NCI-H1930 (cell line): ENCODE measurements around the gene PROK1.
"Not testable (repeated sequence)": the region's sequence is repeated elsewhere in the genome, so short reads cannot be mapped to it uniquely, and the experiment has no call there.

Source experiments
- DNase-seq, 2 experiments: peaks; one replicate each; lab custom pipeline; 2025; lab: John Stamatoyannopoulos, UW

The PROK1 gene

DNA sequence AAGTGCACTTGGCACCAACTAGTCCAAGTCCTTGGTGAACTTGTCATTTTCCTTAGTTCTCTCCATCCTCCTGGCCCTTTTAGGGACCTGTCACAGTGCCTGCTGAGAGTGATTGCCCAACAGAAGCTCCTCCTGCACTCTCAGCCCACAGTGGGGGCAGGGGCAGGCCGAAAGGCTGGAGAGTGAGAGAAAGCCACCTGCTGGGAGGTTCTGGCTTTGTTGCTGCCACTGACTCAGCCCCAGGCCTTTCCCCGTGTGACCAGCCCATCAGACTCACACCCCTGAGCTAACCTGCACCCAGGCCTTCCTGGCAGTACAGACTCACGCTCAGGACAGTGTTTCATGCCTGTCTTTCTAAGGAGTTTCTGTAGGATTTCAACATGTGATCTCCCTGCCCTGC is 17.1 kb upstream of the PROK1 start:
- no peak for DNase-seq

- DNase-seq, result no peak
Observed at GRCh38 chr1:110434946-110435345, 16.0 kb upstream of the PROK1 start.

DNA sequence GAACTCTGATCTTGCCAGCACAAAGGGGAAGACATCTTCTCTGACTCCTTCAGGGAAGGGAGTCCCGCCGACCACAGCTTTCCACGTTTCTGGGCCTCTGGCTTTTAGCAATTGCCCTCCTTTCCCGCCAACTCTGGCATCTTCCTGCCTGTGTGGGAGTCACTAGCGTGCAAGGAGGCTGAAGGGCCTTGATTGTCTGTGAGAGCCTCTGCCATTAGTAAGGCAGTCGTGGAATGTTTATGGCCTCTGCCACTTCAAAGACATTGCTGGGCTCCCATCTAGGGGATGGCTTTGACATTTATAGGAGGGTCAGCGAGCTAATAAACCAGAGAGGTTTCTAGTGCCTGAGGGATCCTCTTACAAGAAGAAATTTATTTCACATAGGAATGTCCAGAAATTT is 14.3 kb upstream of the PROK1 start:
- no peak for DNase-seq

DNA sequence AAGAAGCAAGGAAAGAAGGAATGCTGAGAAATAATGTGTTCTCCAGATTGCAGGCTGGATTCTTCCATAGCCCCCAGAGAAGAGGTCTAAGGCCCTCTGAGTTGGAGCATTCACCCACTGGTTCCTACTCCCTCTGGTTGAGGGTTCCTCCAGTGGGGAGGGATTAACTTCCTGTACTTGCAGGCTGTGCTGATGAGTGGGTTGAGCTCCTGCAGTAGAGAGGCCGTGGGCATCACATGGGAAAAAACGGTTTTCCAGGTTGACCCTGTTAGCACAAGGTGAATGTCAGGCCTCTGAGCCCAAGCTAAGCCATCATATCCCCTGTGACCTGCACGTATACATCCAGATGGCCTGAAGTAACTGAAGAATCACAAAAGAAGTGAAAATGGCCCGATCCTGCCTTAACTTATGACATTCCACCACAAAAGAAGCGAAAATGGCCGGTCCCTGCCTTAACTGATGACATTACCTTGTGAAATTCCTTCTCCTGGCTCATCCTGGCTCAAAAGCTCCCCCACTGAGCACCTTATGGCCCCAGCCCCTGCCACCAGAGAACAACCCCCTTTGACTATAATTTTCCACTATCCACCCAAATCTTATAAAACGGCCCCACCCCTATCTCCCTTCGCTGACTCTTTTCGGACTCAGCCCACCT is 13.2 kb upstream of the PROK1 start:
- DNase-seq, result not testable (repeated sequence)

DNA sequence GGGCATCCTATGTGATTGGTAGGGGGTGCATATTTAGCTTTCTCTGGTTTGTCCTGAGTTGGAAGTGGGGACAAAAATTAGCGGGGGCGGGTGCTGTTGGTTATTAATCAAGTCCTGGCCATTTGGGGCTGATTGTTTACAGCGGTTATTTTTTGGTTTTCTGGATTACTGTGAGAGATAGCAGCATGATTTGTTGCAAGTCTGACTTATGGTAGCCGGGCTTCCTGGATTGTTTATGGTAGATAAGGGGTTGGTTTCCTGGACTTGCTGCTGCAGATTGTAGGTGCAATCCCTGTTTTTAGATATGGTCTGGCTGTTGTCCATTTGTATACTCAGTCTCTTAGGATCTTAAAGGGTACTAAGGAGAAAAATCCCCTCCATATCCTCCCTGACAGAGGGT is 12.1 kb upstream of the PROK1 start:
- no peak for DNase-seq

DNA sequence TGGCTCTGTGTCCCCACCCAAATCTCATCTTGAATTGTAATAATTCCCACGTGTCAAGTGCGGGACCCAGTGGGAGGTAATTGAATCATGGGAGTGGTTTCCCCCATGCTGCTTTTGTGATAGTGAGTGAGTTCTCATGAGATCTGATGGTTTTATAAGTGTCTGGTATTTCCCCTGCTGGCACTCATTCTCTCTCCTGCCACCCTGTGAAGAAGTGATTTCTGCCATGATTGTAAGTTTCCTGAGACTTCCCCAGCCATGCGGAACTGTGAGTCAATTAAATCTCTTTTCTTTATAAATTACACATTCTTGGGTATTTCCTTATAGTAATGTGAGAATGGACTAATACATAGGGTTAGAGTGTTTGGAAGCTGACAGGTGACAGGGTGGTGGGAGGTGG is 11.1 kb upstream of the PROK1 start:
- DNase-seq, result not testable (repeated sequence)

GRCh38 chr1:110440877-110441276 is 10.1 kb upstream of the PROK1 start:
- DNase-seq, result no peak

DNA sequence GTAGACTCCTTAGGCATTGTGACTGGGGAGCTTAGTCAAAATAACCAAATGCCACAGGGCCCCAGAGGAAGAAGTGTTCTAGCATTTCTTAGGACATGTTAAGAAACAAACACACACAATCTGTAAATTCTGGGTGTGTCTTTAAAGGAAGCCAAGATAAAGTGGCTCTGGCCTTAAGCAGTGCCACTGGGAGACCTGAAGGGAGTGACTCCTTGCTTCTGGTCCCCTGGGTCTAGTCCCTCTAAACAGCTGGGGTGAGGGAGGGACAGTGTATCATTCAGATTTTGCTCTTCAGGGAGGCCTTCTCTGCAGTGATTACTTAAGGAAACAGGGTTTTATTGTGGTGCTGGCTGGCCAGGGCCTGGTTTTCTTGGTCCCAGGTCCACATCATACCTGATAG is 9.1 kb upstream of the PROK1 start:
- DNase-seq, result no peak

DNA sequence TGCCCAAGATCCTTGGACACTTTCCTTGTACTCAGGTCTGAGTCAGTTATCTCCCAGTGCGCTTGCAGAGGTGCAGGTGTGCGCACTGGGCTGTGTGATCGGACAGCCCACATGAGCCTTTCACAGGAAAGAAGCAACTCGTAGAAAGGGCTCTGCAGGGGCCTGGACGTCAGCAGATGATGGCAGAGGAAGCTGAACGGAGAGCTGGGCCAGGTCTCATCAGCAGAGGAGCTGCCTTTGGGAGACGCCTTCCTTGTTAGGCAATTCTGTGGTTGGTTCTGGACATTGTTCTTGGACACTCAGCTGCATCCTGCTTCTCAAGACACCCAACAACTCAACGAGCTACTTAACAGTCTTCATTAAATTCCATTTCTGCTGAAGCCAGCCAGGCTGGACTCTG is 7.5 kb upstream of the PROK1 start:
- DNase-seq, result no peak

GRCh38 chr1:110444561-110444960 is 6.4 kb upstream of the PROK1 start:
- no peak for DNase-seq

GRCh38 chr1:110449661-110450651 is 993 bp upstream of the PROK1 start:
- no peak for DNase-seq

GRCh38 chr1:110452330-110452729 is 1.4 kb downstream of the PROK1 start:
- DNase-seq, result no peak

DNA sequence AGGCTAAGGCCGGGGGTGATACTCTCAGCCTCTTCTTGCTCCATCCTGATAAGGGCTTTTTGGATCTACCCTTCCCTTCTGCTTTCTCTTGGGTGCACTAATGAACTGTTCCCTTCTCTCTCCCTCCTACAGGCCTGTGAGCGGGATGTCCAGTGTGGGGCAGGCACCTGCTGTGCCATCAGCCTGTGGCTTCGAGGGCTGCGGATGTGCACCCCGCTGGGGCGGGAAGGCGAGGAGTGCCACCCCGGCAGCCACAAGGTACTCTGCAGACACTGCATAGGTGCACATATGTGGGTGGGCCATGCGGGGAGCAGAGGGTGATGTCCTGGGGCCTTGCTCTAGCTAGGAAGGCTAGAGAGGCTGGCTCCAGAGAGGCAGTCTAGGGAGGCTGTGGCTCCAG is 2.9 kb downstream of the PROK1 start:
- DNase-seq, result no peak

DNA sequence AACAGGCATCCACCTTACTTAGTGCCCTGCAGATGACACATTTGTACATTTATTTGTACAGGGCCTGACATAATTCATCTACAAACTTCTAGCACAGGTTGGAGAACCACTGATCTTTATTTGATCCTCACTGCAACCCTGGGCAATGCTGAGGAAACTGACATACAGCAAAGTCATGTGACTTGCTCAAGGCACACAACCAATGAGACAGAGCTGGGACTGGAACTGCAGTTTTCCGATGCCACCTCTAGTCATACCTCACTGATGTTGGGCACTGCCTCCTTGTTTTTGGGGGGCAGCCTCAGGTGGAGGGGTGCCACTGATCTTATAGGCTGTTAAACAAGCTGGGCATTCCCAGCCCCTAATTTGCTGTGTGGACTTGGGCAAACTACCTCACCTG is 3.4 kb downstream of the PROK1 start:
- DNase-seq, result no peak

GRCh38 chr1:110455151-110455550 is 4.2 kb downstream of the PROK1 start:
- no peak for DNase-seq

GRCh38 chr1:110457206-110457605 is 6.3 kb downstream of the PROK1 start:
- no peak for DNase-seq

DNA sequence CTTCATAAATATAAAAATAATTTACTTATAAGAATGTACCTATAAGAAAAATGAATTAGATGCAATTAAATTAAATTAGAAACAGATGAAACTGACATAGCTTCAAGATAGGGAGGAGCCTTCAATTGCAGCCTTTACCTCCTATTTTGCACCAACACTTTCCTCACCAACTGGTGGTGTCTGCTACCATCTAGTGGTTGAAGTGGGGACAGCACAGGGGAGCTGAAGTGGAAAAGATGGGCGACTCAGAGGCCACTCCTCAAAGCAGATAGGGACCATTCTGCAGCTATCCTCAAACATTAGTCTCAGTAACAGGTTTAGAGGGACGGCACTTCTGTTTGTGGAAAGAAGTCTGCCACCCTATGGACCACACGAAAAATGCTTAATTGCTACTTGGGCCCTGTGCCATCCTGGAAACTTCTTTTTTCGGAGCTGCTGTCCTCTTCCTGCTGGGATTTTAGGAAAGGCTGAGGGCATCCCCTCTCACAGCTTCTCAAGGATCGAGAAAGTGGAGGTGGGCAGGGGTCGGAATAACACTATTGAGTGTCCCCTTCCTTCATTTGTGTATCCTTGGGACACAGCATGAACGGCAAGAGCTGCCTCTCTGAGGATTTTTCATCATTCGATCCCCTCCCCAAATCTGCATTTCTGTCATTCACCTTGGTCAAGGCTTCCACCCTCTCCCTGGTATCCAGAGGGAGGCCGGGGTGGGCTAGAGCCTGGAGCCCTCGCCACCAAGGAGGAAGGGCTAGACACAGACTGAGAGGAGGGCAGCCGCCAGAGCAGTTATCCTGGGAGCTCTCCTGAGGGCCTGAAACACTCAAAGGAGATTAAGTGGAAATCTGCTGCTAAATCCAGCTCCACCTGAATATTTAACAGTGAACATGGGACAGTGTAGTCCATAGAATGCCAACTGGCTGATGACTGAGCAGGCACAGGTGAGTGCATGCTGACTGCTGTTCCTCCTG is 9.6 kb downstream of the PROK1 start:
- peak; percentile 58 to 66 for DNase-seq

GRCh38 chr1:110462093-110462492 is 11.1 kb downstream of the PROK1 start:
- DNase-seq, result no peak

- no peak for DNase-seq
Observed at GRCh38 chr1:110462964-110463363, 12.0 kb downstream of the PROK1 start.

DNA sequence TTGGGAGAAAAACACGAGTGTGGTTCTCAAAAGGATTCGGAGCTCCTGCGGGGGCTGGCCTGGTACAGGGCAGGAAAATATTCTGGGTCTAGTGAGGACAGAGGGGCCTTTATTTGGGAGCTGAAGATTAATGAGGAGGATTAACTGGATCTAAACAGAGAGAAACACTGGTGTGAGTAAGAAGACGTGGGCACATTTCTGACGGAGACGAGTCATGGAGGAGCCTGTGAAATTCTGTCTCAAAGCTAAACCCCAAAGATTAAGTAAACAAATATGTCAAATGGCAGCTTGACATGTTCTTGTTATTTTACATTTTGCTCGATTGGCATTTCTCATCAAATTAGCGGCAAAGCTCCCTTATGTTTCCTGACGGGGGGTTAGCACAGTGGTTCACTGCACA is 12.8 kb downstream of the PROK1 start:
- no peak for DNase-seq

DNA sequence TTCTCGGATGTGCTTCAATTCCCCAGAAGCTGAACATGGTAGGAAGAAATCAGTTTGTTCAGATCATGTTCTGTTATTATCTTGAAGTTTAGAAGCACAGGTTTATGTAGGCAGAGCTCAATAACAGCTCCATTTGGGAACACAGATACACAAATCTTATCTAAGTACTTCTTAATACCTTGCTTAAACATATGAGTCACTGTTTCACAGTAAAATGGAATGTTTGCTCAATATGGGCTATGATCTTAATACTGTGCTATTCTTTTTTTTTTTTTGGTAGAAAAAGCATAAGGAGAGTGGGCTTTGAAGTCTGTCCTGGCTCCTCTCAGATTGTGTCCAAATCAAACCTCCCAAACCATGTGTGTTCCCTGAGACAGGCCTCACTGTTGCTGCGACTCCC is 13.4 kb downstream of the PROK1 start:
- DNase-seq, result no peak
